Stimulated activated CD4-positive, alpha-beta T cell treated with anti-CD3 and anti-CD28 coated beads, Interleukin-1b, Interleukin-23, amount 100 ng/mL, for 48 hours (primary cell): Measurements from ENCODE around the gene KCTD7.
"Not testable (repeated sequence)": the region's sequence is repeated elsewhere in the genome, so short reads cannot be mapped to it uniquely, and the experiment has no call there.

Experiments
- DNase-seq: peaks from one replicate; pipeline ENCODE4 v3.0.0-alpha.2; 2020

Gene KCTD7

DNA sequence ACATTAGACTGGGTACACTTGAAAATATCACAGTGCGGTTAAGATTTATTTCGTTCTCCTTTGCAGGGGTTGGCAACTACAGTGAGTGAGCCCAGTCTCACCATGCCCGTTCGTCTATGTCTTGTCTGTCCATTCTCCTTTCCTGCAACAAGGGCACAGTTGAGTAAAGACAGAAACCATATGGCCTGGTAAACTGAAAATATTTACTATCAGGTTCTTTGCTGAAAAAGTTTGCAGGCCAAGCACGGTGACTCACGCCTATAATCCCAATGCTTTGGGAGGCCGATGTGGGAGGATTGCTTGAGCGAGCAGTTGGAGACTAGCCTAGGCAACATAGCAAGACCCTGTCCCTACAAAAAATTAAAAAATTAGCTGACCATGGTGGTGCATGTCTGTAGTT is 11.4 kb upstream of the KCTD7 start:
- DNase-seq: no peak

DNA sequence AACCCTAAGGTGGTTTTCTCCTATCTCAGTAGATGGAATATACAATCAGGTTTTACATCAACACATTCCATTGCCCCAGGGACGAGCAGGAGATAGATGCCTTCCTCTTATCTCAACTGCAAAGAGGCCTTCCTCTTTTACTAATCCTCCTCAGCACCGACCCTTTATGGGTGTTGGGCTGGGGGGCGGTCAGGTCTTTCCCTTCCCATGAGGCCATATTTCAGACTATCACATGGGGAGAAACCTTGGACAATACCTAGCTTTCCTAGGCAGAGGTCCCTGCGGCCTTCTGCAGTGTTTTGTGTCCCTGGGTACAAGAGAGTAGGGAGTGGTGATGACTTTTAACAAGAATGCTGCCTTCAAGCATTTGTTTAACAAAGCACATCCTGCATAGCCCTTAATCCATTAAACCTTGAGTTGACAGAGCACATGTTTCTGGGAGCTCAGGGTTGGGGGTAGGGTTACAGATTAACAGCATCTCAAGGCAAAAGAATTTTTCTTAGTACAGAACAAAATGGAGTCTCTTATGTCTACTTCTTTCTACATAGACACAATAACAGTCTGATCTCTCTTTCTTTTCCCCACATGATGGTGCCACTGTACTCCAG is 9.2 kb upstream of the KCTD7 start:
- DNase-seq: not testable (repeated sequence)

DNA sequence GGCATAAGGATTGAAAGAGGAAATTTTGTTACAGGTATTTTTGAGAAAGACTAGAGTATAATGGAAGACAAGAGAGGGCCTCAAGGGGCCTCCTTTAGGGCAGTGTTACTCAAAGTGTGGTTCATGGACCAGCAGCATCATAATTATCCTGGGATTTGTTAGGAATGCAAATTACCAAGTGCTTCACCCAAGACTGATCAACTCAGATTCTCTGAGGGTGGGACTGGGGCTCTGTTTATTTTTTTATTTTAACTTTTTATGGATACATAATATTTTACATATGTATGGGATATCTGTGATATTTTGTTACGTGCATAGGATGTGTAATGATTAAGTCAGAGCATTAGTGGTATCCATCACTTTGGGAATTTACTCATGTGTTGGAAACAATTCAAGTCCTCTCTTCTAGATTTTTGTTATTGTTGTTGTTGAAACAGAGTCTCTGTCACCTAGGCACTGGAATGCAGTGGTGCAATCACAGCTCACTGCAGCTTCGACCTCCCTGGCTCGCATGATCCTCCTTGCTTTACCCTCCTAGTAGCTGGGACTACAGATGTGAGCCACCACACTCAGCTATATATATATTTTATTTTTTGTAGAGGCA is 2.2 kb upstream of the KCTD7 start:
- no peak for DNase-seq

DNA sequence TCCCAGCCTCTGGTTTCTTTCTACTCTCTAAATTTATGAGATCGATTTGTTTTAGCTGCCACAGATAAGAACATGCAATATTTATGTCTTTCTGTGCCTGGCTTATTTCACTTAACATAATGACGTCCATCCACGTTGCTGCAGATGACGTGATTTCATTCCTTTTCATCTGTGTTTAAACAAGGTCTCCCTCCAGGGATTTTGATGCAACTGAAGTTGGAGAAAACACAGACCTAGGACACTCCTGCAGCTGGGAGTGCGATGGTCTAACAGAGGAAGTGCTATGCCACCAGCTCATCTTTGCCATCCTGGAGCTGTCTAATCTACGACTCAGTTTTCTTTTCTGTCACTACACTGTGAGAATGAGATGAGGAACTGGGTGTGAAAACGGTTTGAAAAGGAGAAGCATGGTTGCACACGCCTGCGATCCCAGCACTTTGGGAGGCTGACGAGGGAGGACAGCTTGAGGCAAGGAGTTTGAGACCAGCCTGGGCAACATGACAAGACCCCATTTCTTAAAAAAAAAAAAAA is 1.5 kb upstream of the KCTD7 start:
- no peak for DNase-seq

DNA sequence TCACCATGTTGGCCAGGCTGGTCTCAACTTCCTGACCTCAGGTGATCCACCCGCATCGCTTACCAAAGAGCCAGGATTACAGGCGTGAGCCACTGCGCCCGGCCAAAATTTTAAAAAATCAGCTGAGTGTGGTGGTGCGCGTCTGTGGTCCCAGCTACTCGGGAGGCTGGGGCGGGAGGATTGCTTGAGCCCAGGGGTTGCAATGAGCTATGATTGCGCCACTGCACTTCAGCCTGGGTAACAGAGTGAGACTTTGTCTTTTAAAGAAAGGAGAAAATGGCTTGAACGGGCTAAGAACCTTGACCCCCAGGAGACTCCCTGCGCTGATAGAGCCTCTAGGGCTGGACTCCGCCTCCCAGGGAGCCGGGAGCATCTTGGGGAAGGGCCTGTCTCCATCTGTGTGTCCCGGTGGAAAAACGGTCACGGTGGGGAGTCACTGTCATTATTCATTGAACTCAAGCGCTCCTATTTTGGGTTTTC is 760 bp upstream of the KCTD7 start:
- no peak for DNase-seq

DNA sequence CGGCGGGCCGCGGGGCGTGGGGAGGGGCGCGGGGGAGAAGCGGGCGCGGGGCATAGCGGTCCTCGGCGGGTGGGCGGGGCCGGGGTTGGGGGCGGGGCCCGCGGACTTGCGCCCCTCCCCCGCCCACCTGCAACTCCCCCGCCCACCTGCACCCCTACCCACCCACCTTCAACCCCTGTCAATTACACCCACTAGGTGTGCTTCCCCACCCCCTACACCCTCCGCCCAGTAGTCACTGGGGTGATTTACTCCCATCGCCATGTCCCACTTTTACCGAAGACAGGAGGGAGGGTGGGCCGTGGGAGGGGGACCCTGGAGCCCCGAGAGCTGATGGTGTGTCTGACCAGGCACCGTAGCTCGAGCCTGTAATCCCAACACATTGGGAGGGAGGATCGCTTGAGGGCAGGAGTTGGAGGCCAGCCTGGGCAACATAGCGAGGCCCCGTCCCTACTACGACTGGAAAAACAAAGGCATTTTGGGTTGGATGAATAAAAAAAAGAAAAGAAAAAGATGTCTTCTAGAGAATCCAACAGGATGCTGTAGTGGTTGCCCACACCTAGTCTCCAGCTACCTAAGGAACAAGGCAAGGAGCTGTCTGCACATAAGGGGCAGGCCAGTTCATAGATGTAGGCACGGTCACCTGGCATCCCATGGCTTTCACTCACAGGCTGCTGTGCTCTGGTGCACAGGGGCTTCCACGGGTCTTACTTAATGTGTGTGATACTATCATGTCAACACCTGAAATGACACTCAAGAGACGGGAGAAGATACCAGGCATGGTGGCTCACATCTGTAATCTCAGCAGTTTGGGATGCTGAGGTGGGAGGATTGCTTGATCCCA is 761 bp downstream of the KCTD7 start:
- DNase-seq: no peak

DNA sequence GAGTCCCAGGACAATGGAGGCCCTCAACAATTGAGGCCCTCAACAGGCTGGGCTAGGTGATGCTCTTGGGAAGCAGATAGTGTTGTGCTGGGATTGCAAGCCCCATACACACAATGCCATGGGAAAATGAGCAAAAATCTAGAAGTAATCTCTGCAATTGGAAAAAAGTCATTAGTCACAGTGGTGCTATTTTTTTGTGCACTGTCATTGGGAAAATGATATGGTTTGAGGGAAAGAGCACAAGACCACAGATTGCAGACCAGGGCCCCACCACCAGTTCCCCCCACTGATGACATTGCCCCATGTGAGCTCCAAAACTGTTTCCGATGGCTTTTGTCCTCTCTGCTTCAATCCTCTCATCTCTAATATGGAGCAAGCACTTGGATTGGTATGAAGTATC is 1.9 kb downstream of the KCTD7 start:
- DNase-seq: no peak

DNA sequence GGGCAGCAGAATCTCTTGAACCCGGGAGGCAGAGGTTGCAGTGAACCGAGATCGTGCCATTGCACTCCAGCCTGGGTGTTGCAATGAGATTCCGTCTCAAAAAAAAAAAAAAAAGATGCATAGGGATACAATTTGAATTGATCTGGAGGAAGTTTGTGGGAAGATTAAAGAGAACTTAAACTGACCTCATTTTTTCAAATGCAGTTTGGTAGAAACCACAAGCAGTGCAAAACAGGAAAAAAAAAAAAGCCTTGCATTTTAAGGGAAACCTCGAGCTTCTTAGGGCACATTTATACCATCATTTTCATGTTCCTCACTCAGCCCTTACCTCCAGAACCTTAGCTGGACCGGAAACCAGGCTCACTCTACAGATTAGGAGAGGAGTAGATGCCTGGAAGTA is 2.8 kb downstream of the KCTD7 start:
- no peak for DNase-seq

DNA sequence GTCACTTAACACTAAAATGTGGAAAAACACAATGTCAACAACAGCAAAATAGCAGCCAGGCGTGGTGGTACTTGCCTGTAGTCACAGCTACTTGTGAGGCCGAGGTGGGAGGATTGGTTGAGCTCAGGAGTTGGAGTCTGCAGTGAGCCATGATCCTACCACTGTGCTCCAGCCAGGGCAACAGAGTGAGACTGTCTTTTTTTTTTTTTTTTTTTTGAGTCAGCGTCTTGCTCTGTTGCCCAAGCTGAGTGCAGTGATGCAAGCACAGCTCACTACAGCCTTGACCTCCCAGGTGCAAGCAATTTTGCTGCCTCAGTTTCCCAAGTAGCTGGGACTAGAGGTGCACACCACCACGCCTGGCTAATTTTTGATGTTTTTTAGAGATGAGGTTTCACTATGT is 6.1 kb downstream of the KCTD7 start:
- no peak for DNase-seq

DNA sequence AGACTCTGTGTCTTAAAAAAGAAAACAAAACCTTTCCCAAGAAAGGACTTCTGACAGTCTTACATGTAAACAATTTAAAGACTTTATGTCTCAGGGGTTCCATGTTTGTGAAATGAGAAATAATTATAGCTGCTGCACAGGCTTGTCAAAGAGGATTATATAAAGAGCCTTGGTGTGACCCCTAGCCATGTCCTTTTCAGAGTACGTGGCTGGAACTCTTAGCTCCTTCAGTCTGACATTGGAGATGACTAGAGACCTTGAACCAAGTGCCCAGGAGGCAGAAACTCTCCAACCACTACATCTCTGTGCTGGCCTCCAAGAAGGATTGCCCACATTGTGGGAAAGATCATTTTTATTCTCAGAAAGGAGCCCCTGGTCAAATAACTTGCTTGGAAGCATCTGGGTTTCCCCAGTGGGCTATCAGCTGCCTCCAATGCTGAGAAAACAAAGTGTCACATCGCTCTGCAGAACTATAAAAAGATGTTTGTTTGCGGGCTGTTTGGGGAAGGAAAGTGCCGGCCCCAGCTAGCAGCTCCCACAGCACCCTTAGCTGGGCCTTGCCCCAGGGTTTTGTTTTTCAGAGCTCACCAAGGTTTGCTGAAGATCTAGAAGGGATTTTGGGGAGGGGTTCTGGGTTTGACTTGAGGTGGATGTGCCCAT is 6.8 kb downstream of the KCTD7 start:
- not testable (repeated sequence) for DNase-seq

DNA sequence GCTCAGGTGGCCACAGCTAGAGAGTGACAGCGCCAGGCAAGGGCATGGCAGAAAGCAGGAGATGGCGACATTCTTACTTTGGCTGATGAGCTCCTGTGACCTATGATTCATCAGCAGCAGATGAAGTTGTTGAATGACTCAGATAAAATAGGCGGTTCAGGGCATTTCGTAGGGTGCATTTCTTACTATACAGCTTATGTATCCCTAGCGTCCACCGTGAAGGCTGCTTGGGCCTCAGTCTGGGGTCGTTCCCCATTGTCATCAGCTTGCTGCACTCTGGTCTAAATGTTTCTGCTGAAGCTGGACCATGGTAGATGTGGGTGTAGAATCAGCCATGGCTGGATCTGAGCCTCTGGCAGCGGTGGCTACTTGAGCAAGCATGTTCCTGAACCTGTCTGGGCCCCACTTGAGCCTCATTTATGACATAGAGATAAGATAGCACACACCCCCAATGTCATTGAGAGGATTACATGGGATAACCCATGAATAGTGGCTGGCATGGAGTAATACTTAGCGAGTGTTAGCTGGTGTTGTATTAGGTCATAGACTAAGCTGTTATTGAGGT is 7.4 kb downstream of the KCTD7 start:
- peak; percentile 16 for DNase-seq

DNA sequence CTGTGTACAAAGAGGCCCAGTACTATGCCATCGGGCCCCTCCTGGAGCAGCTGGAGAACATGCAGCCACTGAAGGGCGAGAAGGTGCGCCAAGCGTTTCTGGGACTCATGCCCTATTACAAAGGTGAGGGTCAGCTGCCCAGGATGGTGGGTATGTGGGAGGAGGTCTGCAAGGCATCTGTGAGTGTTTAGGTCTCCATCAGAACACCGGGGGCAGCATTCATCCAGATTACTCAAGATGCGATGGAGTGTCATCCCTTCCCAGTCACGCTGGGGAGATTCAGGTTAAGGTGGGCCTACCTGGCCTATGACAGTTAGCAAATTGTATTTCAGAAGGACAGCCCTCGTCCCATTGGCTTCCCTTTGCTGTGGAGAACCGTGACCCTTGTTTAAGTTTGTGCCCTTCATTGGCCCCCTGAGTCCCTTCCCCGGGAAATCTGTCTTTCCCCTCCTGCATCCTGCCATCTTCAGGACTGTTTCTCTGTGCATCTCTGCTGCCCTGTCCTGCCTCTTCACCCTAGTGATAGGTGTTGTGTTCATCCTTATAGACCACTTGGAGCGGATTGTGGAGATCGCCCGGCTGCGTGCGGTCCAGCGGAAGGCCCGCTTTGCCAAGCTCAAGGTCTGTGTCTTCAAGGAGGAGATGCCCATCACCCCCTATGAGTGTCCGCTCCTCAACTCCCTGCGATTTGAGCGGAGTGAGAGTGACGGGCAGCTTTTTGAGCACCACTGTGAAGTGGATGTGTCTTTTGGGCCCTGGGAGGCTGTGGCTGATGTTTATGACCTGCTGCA is 9.8 kb downstream of the KCTD7 start:
- DNase-seq: no peak

DNA sequence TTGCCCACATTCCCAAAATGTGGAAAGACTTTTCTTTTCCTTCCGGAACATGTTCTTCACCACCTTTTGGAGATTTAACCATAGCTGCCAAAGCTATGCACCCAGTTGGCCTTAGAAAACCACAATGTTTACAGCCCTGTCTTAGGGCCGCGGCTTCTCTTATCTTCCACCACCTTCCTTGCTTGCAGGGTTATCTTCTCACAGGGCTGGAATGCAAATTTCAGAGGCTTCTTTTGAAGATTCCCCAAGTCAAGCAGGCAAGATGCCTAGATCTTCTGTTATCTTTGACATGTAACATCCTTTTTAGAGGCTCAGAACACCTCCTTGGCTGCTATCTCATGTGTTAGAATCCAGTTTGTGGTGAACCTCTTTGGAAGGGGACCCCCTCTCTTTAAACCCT is 11.1 kb downstream of the KCTD7 start:
- DNase-seq: no peak

DNA sequence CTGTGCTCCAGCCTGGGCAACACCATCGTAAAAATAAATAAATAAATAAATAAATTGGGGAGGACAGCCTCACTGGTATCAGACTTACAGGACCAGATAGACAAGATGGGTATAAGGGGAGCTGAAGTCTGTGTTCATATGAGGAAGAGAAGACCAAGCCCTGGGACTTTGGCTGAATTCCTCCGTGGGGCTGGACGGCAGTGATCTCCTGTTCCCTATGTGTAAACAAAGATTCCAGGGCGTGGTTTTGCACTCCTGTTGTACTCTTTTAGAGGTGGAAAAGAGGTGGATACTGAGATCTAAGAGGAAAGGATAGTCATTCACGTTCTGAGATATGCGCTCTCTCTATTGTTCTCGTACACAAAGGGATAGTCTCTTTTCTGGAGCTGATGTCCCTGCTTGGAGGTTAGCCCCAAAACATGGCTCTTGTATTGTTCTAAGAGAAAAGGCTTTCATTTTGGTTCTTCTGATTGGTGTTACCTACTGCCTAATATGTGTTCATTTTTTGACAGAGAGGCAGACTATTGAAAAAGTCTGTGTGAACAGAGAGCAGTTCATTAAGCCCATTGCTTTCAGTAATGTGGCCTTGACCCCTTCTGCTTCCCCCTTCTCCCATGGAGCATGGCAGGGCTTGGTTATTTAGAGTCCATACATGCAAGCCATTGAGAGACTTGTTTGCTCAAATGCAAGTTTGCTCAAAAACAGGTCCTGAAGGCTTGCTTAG is 12.3 kb downstream of the KCTD7 start:
- no peak for DNase-seq

DNA sequence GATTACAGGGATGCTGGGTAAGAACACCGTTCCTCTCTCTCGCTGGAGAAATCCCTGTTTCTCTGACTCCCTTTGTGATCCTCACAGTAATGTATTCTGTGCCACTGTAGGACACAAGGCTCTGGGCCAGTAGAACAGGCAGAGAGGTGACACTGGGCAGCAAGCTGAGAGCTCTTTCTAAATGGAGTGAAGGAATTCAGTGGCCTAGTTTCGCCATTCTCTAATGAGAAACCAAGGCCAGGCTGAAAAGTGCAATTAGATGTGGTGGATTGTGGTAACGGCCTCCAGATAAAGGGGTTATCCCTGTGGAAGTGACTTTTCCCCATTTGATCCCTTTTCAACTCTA is 12.8 kb downstream of the KCTD7 start:
- DNase-seq: no peak

DNA sequence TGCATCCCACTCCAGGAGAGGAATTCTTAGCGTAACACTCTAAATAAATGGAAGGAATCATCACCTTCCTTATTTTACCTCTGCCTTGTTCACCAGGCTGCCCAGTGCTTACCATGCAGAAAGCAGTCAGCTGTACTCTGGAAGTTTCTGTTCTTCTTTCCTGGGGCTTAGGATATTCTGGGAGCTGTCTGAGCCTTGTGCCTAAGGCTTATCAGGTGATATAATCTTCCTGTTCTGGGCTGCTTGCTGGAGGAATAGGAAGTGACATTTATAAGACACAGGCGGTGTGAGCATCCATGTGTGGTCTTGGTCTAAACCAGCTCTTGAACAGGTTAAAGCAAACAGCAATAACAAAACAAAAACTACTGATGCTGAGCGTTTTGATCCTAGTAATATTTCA is 13.5 kb downstream of the KCTD7 start:
- DNase-seq: no peak

DNA sequence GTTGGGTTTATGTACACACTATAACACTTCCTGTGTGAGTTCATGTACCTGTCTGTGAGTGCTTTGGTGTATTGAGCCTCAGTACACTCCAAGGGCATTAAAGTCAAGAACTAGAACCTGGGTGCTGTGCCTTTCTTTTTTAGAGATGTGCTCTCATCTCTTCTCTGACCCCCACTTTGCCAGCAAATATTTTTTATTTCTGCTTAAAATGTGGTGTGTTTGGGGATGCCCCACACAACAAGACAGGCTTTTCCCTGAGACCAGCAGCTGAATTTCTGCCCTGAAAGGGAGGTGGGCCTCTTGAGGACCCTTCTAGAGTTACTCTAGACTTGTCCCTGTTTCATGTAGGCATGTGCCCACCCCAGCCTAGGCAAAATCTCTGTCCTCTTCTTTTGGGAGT is 14.3 kb downstream of the KCTD7 start:
- DNase-seq: no peak

DNA sequence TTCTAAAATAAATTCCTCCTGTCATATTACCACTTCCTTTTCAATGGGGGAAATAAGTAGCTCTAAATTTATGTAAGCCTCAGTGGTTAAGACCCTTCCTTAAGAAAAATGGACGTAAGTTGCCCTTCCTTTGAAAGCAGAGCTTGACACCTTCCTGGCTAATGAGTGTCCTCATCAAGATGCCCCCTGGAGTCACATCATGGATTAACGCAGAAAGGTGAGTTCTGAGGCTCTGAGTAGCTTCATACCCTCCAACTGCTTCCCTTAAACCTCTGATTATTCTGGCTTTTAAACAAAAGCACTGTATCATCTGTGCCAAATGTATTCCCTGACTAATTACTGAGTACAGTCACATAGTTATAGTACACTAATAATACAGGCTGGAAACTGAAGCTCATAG is 14.7 kb downstream of the KCTD7 start:
- no peak for DNase-seq

DNA sequence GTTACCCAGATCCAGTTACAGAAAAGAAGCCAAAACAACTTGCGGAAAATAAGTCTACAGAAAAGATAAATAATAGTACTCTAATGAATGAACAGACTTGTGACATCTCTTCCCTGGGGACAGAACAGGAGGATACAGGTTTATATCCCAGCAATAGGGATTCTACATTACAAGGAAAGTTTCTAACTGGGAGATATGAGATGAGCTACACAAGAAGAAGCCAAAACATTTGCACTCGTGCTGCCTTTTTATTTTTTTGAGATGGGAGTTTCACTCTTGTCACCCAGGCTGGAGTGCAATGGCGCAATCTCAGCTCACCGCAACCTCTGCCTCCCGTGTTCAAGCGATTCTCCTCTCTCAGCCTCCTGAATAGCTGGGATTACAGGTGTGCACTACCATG is 22.3 kb downstream of the KCTD7 start:
- not testable (repeated sequence) for DNase-seq

DNA sequence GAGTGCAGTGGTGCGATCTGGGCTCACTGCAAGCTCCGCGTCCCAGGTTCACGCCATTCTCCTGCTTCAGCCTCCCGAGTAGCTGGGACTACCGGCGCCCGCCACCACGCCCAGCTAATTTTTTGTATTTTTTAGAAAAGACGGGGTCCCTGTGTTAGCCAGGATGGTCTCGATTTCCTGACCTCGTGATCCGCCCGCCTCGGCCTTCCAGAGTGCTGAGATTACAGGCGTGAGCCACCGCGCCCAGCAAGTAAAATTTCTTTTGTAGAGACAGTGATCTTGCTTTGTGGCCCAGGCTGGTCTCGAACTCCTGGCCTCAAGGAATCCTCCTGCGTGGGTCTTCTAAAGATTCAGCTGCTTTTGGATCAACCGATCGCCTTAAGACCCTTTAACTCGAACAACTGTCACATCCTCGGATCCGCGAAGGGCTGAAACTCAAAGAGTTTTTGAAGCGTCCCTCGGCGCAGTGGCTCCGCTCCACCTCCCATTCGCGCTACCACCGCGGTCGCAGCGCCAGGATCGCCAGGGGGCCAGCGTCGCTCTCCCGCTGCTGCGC is 25.1 kb downstream of the KCTD7 start:
- not testable (repeated sequence) for DNase-seq
